Vagina (tissue), 2 donors: ENCODE measurements around the gene CRYGB. TPM values are rescaled to one million over a fixed set of nuclear protein-coding genes. Genes with fewer than 3 reads are reported as not detected.

Experiments
- DNase-seq, 2 donors: peaks; one replicate each; pipeline ENCODE4 v3.0.0-alpha.2; 2017; ENCODE audit errors: extremely low spot score in 2 of 2
- H3K27ac ChIP-seq: fragments of 200-600 bp; sonication (generic); one replicate; pipeline ENCODE4 v1.5.1; 2019
- H3K27me3 ChIP-seq: fragments of 200-600 bp; sonication (generic); one replicate; pipeline ENCODE4 v1.5.1; 2019
- H3K36me3 ChIP-seq, 2 donors: fragments of 200-600 bp; sonication (generic); one replicate each; pipeline ENCODE4 v1.5.1; 2017 to 2019
- H3K4me1 ChIP-seq: fragments of 200-600 bp; sonication (generic); one replicate; pipeline ENCODE4 v1.5.1; 2019
- H3K4me3 ChIP-seq, 2 donors: fragments of 200-600 bp; sonication (generic); 1 replicate in 1 of 2; 2 replicates in 1 of 2; pipeline ENCODE4 v1.5.1; 2016 to 2019
- H3K9me3 ChIP-seq: fragments of 200-600 bp; sonication (generic); one replicate; pipeline ENCODE4 v1.5.1; 2019
- POLR2A ChIP-seq, 2 donors: fragments of 450-650 bp; IDR thresholded peaks; one replicate each; pipeline ENCODE4 v1.6.1; 2017; ENCODE audit warnings: antibody characterized with exemption in 2 of 2, mild to moderate bottlenecking in 2 of 2, moderate library complexity in 2 of 2
- POLR2AphosphoS5 ChIP-seq, 2 donors: sonication (generic); formaldehyde crosslinking; IDR thresholded peaks; one replicate each; pipeline ENCODE4 v1.9.0; 2017; ENCODE audit warnings: antibody characterized with exemption in 2 of 2, mild to moderate bottlenecking in 2 of 2, low read depth in 1 of 2; ENCODE audit not compliant: insufficient read depth in 1 of 2
- intact Hi-C: fragments of 100-400 bp; cut with DNase I; formaldehyde crosslinking; loops from one replicate; pipeline ENCODE4 v1.15.1; 2023
- total RNA-seq: library from RNA; depleted of rRNA; stranded (reverse); fragments of >200 nt; gene quantifications from one replicate; pipeline ENCODE4 v1.2.3, GENCODE V29; 2016
- TF ChIP-seq, protein P1 (sequence below), 3 experiments: fragments of 450-650 bp in 2 of 3; fragments of 200-600 bp in 1 of 3; sonication (generic) in 1 of 3; IDR thresholded peaks; one replicate each; pipeline ENCODE4 v1.5.1; 2017 to 2019; ENCODE audit warnings: antibody characterized with exemption in 3 of 3, mild to moderate bottlenecking in 2 of 3, moderate library complexity in 2 of 3

The CRYGB gene
- total RNA-seq, 1 donor from 2014 or later, result not detected

- no peaks in the 10 kb centered on the region for H3K4me1 ChIP-seq
- DNase-seq, result no peak
- no peaks in the 10 kb centered on the region for H3K36me3 ChIP-seq
- H3K9me3 ChIP-seq, result no peaks in the 10 kb centered on the region
- no peak overlapping the region for H3K4me3 ChIP-seq
- no peaks in the 10 kb centered on the region for H3K27me3 ChIP-seq
- no peak overlapping the region for H3K27ac ChIP-seq
- TF ChIP-seq POLR2A (IDR thresholded peaks at IDR 0.05), result no peak
- no peak for TF ChIP-seq POLR2AphosphoS5 (IDR thresholded peaks at IDR 0.05; ENCODE audit: insufficient read depth in 1 of 2, low read depth in 1 of 2)
- intact Hi-C loops, result no loop called here
Measured at GRCh38 chr2:208182835-208183234, 36.9 kb upstream of the CRYGB start.

- H3K36me3 ChIP-seq, result no peaks in the 10 kb centered on the region
- no peak overlapping the region for H3K4me3 ChIP-seq
- intact Hi-C loops, result loop anchor here (10.0 kb wide), 1 partner anchor 76 kb away; the partner anchor contains the start of gene IDH1
Measured at GRCh38 chr2:208179028-208179609, 33.2 kb upstream of the CRYGB start.

GRCh38 chr2:208175840-208176153 lies 29.8 kb upstream of the CRYGB start:
- no peaks in the 10 kb centered on the region for H3K36me3 ChIP-seq
- H3K4me3 ChIP-seq, result no peak overlapping the region
- no peaks in the 10 kb centered on the region for H3K9me3 ChIP-seq
- DNase-seq, result no peak
- intact Hi-C loops, result loop anchor here (10.0 kb wide), 1 partner anchor 79 kb away; the partner anchor contains the start of gene IDH1
- H3K27me3 ChIP-seq, result no peaks in the 10 kb centered on the region
- TF ChIP-seq, protein P1, sequence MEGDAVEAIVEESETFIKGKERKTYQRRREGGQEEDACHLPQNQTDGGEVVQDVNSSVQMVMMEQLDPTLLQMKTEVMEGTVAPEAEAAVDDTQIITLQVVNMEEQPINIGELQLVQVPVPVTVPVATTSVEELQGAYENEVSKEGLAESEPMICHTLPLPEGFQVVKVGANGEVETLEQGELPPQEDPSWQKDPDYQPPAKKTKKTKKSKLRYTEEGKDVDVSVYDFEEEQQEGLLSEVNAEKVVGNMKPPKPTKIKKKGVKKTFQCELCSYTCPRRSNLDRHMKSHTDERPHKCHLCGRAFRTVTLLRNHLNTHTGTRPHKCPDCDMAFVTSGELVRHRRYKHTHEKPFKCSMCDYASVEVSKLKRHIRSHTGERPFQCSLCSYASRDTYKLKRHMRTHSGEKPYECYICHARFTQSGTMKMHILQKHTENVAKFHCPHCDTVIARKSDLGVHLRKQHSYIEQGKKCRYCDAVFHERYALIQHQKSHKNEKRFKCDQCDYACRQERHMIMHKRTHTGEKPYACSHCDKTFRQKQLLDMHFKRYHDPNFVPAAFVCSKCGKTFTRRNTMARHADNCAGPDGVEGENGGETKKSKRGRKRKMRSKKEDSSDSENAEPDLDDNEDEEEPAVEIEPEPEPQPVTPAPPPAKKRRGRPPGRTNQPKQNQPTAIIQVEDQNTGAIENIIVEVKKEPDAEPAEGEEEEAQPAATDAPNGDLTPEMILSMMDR (IDR thresholded peaks at IDR 0.05), result no peak
- no peak for TF ChIP-seq POLR2A (IDR thresholded peaks at IDR 0.05)
- TF ChIP-seq POLR2AphosphoS5 (IDR thresholded peaks at IDR 0.05; ENCODE audit: insufficient read depth in 1 of 2, low read depth in 1 of 2), result no peak
- no peak overlapping the region for H3K27ac ChIP-seq
- no peaks in the 10 kb centered on the region for H3K4me1 ChIP-seq

More at GRCh38 chr2:208179028-208179609, 33.2 kb upstream of the CRYGB start:
- H3K27ac ChIP-seq, result no peak overlapping the region
- no peaks in the 10 kb centered on the region for H3K4me1 ChIP-seq
- TF ChIP-seq, protein P1 (IDR thresholded peaks at IDR 0.05), result no peak
- TF ChIP-seq POLR2A (IDR thresholded peaks at IDR 0.05) (no peak), POLR2AphosphoS5 (IDR thresholded peaks at IDR 0.05; ENCODE audit: insufficient read depth in 1 of 2, low read depth in 1 of 2) (no peak)
- DNase-seq, result no peak
- no peaks in the 10 kb centered on the region for H3K27me3 ChIP-seq
- H3K9me3 ChIP-seq, result no peaks in the 10 kb centered on the region

DNA sequence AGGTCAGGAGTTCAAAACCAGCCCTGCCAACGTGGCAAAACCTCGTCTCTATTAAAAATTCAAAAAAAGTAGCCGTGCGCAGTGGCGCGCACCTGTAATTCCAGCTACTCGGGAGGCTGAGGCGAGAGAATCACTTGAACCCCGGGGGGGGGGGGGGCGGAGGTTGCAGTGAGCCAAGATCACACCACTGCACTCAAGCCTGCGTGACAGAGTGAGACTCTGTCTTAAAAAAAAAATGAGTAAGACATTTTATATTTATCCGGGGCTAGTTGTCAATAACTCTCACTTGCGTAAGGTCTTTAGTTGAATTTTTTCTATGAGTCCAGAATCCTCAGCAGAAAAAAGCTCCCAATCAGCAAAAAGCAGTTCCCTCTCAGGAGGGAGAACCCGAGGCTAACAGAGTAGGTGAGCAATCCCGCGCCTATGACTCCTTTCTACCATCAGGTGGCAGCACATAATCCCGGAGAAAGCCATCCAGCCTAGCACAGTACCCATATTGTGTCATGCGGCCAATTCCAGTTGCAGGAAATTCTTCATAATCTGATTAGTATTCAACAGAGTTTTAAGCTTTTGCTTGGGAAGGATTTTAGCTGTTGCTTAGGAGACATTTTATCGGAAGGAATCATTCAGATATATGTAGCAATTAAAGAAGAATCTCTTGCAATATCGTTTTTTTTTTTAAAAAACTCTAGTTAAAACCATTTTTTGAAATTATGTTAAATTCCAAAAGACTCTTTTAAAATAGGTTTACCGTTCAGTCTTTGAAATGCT lies 29.3 kb upstream of the CRYGB start:
- H3K36me3 ChIP-seq, result no peaks in the 10 kb centered on the region
- no peak overlapping the region for H3K4me3 ChIP-seq
- no peaks in the 10 kb centered on the region for H3K4me1 ChIP-seq
- TF ChIP-seq, protein P1 (IDR thresholded peaks at IDR 0.05), result peak; percentile 48 to 68 (median 57)
- no peak for TF ChIP-seq POLR2AphosphoS5 (IDR thresholded peaks at IDR 0.05; ENCODE audit: insufficient read depth in 1 of 2, low read depth in 1 of 2)
- no peak for TF ChIP-seq POLR2A (IDR thresholded peaks at IDR 0.05)
- no peak for DNase-seq
- intact Hi-C loops, result loop anchor here (10.0 kb wide), 1 partner anchor 80 kb away; the partner anchor contains the start of gene IDH1
- no peak overlapping the region for H3K27ac ChIP-seq
- H3K27me3 ChIP-seq, result no peaks in the 10 kb centered on the region
- H3K9me3 ChIP-seq, result no peaks in the 10 kb centered on the region

DNA sequence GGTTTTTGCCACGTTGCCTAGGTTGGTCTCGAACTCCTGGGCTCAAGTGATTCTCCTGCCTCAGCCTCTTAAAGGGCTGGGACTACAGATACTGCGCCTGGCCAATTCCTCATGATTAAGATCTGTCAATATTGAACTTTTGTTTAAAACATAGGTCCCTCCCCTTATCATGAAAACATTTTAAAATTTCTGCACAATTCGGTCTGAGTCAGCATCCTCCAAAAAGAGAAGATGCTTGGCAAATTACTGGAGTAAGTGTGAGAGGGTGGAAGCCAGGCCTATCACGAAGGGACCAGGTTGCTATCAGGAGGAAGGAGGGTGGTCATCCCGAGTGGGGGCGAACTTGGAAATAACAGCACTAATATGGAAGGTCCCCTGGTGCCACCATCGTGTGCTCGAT lies 28.2 kb upstream of the CRYGB start:
- TF ChIP-seq, protein P1 (IDR thresholded peaks at IDR 0.05), result no peak
- TF ChIP-seq POLR2AphosphoS5 (IDR thresholded peaks at IDR 0.05; ENCODE audit: insufficient read depth in 1 of 2, low read depth in 1 of 2) (no peak), POLR2A (IDR thresholded peaks at IDR 0.05) (no peak)
- no peaks in the 10 kb centered on the region for H3K36me3 ChIP-seq
- no peak for DNase-seq
- no peaks in the 10 kb centered on the region for H3K4me1 ChIP-seq
- H3K9me3 ChIP-seq, result no peaks in the 10 kb centered on the region
- H3K27ac ChIP-seq, result no peak overlapping the region
- no peak overlapping the region for H3K4me3 ChIP-seq
- intact Hi-C loops, result loop anchor here (10.0 kb wide), 1 partner anchor 81 kb away; the partner anchor contains the start of gene IDH1
- no peaks in the 10 kb centered on the region for H3K27me3 ChIP-seq
